Thymus (tissue), 11 donors: ENCODE data around the gene PCED1B. TPM values are rescaled to one million over a fixed set of nuclear protein-coding genes. Genes with fewer than 3 reads are reported as not detected.

Experiments
- DNase-seq, 9 donors: peaks; one replicate each; pipeline ENCODE4 v3.0.0-alpha.2; 2013; ENCODE audit warnings: low spot score in 9 of 9, low read depth in 6 of 9, missing footprints in 1 of 9
- H3K27ac ChIP-seq, 2 donors: one replicate each; pipeline ENCODE4 v1.5.1; 2013; ENCODE audit warnings: control low read depth in 1 of 2, low read depth in 1 of 2, low read length in 1 of 2, mild to moderate bottlenecking in 1 of 2, moderate library complexity in 1 of 2
- H3K27me3 ChIP-seq, 2 donors: one replicate each; pipeline ENCODE4 v1.5.1; 2013; ENCODE audit warnings: low read length in 1 of 2; ENCODE audit not compliant: control insufficient read depth in 2 of 2, insufficient read depth in 1 of 2
- H3K36me3 ChIP-seq, 2 donors: one replicate each; pipeline ENCODE4 v1.5.1; 2013; ENCODE audit warnings: low read length in 1 of 2, mild to moderate bottlenecking in 1 of 2, moderate library complexity in 1 of 2; ENCODE audit not compliant: control insufficient read depth in 2 of 2, insufficient read depth in 2 of 2
- H3K4me1 ChIP-seq, 2 donors: one replicate each; pipeline ENCODE4 v1.5.1; 2013; ENCODE audit warnings: low read length in 2 of 2; ENCODE audit not compliant: control insufficient read depth in 2 of 2, insufficient read depth in 2 of 2
- H3K4me3 ChIP-seq, 2 donors: one replicate each; pipeline ENCODE4 v1.5.1; 2013; ENCODE audit warnings: low read length in 2 of 2, control low read depth in 1 of 2, mild to moderate bottlenecking in 1 of 2
- H3K9me3 ChIP-seq, 2 donors: one replicate each; pipeline ENCODE4 v1.5.1; 2013; ENCODE audit warnings: low read length in 1 of 2, mild to moderate bottlenecking in 1 of 2; ENCODE audit not compliant: control insufficient read depth in 2 of 2, insufficient read depth in 1 of 2
- WGBS: extraction: QIAGEN DNeasy Blood & Tissue Kit; methylation state at CpG from one replicate; pipeline ENCODE4 v1.1.7; 2013; 5-methylcytosine and 5-hydroxymethylcytosine counted together
- polyA plus RNA-seq: library from polyadenylated mRNA; stranded (reverse); fragments of 200-250 nt; gene quantifications from one replicate; pipeline ENCODE4 v1.2.3, GENCODE V29; 2013
- total RNA-seq: library from RNA; stranded (reverse); fragments of 120-200 nt; gene quantifications from one replicate; pipeline ENCODE4 v1.2.4, GENCODE V29; 2013
- donor health status: healthy.

The PCED1B gene
- total and polyA plus RNA-seq, 2 donors: 1.7 to 7.7 TPM

GRCh38 chr12:47280543-47281300 is 201.3 kb downstream of the PCED1B start:
- 98% methylated on average over 7 of the region's 7 CpGs for WGBS
- no peaks in the 10 kb centered on the region for H3K36me3 ChIP-seq
- peaks cover 6 to 17% of the 10 kb centered on the region in 2 donors for H3K4me1 ChIP-seq
- no peaks in the 10 kb centered on the region for H3K9me3 ChIP-seq
- no peak overlapping the region for H3K27ac ChIP-seq
- H3K4me3 ChIP-seq: no peak overlapping the region
- no peaks in the 10 kb centered on the region for H3K27me3 ChIP-seq
- DNase-seq: no peak

DNA sequence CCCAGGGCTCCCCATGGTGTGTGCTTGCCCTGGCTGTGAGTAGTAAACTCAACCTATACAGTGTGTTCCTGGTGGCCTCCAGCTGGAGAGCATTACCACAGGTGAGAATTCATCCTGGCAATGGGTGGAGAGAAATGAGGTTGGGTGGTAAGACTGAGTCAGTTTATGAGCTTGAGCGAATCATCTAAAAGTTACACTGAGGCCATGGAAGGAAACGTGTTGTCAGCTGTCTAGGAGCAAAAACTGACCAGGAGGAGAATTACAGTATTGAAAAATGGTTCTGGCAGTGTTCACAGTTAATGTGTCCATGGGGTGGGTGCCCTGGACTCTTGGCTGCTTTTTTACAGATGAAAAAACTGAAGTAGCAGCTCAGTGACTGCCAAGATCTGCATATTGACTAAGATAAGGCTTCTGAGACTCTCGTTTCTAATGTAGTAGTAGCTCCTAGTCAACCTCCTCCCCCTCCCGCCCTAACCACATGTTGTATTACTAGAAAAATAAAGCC is 202.3 kb downstream of the PCED1B start:
- WGBS: 93% methylated on average over 4 of the region's 4 CpGs
- DNase-seq: no peak
- Histone ChIP-seq H3K9me3 (no peaks in the 10 kb centered on the region), H3K4me3 (no peak overlapping the region), H3K27me3 (no peaks in the 10 kb centered on the region), H3K4me1 (peaks cover 4 to 12% of the 10 kb centered on the region in 2 donors), H3K36me3 (no peaks in the 10 kb centered on the region), H3K27ac (no peak overlapping the region)

GRCh38 chr12:47282206-47282605 is 202.8 kb downstream of the PCED1B start:
- no peaks in the 10 kb centered on the region for H3K9me3 ChIP-seq
- H3K27me3 ChIP-seq: no peaks in the 10 kb centered on the region
- DNase-seq: no peak
- 96% methylated on average over 4 of the region's 4 CpGs for WGBS
- no peaks in the 10 kb centered on the region for H3K36me3 ChIP-seq
- peaks cover 0 to 7% of the 10 kb centered on the region in 2 donors for H3K4me1 ChIP-seq
- H3K27ac ChIP-seq: no peak overlapping the region
- H3K4me3 ChIP-seq: no peak overlapping the region

Other genes starting within 250 kb of the PCED1B start
- 2.0 TPM for gene AMIGO2, start 338 bp downstream of the PCED1B start, total RNA-seq
- 19.7 TPM for gene AMIGO2, start 338 bp downstream of the PCED1B start, polyA plus RNA-seq